ENCODE data around the gene PRF1. TPM values are rescaled to one million over a fixed set of nuclear protein-coding genes. Genes with fewer than 3 reads are reported as not detected.
A peak's percentile ranks its signal among the peaks of the same experiment; 100 is the strongest.

PRF1 gene
- total RNA-seq, 2 experiments from 2014 or later, result 21.8 to 28.6 TPM

DNA sequence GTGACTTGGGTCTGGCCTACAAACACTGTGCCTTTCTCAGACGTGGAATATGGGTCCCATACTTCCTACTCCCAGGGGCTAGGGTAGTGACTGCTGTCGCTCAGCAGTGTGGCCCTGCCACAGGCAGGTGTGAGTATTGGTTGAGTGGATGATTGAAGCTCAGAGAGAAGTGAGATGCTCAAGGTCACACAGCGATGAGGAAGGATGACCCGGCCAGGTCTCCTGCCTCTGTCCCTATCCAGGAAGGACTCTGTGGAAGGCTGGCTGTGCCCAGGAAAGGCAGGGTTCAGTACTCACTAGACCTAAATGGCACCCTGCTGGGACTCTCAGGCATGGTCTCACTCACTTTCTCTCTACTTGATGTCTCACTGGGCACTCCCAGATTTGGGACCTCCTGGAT is 2.8 kb downstream of the PRF1 start:
- Mint-ChIP-seq H3K4me3 (no peak overlapping the region), H3K36me3 (ENCODE audit: low read depth) (peaks cover 12% of the 10 kb centered on the region), H3K27ac (no peak overlapping the region), H3K9me3 (ENCODE audit: low read depth) (no peaks in the 10 kb centered on the region), H3K4me1 (peaks cover 23% of the 10 kb centered on the region), H3K27me3 (no peaks in the 10 kb centered on the region)
- ChIA-PET CTCF (no interaction called here), POLR2A (interaction anchor here (0.6 kb wide), 1 partner anchor 28 kb away, joined by 3 read pairs; no protein-coding TSS in a partner anchor)
- intact Hi-C loops (cut with DNase I, micrococcal nuclease), result no loop called here
- no peak for DNase-seq
- ATAC-seq, result no peak

DNA sequence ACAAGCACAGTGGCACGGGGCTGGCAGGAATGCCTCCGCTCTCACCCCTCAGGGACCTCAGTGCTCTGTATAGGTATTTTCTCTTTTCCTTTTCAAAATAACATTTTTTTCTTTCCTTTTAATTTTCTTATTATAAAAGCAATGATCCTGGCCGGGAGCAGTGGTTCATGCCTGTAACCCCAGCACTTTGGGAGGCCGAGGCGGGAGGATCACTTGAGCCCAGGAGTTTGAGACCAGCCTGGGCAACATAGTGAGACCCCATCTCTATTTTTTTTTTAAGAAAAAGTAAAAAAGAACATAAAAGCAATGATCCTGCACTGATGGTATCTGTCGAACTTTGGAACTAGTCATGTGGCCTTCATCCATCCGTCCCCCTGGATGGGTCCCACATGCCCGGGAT is 3.2 kb downstream of the PRF1 start:
- intact Hi-C loops (cut with DNase I, micrococcal nuclease), result no loop called here
- POLR2A ChIA-PET, result interaction anchor here (0.6 kb wide), 1 partner anchor 29 kb away, joined by 3 read pairs; no protein-coding TSS in a partner anchor
- peaks cover 25% of the 10 kb centered on the region for H3K4me1 Mint-ChIP-seq
- H3K4me3 Mint-ChIP-seq, result no peak overlapping the region
- no peak overlapping the region for H3K27ac Mint-ChIP-seq
- H3K27me3 Mint-ChIP-seq, result no peaks in the 10 kb centered on the region
- DNase-seq (no peak), ATAC-seq (no peak)
- peaks cover 12% of the 10 kb centered on the region for H3K36me3 Mint-ChIP-seq (ENCODE audit: low read depth)
- CTCF ChIA-PET, result no interaction called here
- H3K9me3 Mint-ChIP-seq (ENCODE audit: low read depth), result no peaks in the 10 kb centered on the region

DNA sequence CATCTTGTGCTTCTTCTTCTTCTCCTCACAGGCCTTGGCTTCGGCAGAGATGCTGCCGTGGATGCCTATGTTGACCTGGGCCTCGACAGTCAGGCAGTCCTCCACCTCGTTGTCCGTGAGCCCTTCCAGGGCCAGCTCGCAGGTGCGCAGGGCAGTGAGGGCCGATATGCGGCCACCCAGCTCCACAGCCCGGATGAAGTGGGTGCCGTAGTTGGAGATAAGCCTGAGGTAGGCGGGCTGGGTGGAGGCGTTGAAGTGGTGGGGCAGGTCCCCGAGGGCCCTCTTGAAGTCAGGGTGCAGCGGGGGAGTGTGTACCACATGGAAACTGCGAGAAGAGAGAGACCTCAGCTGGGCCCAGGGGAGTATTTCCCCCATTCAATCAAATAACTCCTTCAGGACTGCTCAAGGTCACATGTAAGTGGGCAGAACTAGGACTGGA is 3.7 kb downstream of the PRF1 start:
- H3K9me3 Mint-ChIP-seq (ENCODE audit: low read depth), result no peaks in the 10 kb centered on the region
- intact Hi-C loops (cut with DNase I, micrococcal nuclease), result no loop called here
- peaks cover 12% of the 10 kb centered on the region for H3K36me3 Mint-ChIP-seq (ENCODE audit: low read depth)
- peaks cover 25% of the 10 kb centered on the region for H3K4me1 Mint-ChIP-seq
- POLR2A ChIA-PET, result no interaction called here
- ATAC-seq (no peak), DNase-seq (no peak)
- H3K4me3 Mint-ChIP-seq, result no peak overlapping the region
- H3K27me3 Mint-ChIP-seq, result no peaks in the 10 kb centered on the region
- H3K27ac Mint-ChIP-seq, result no peak overlapping the region
- CTCF ChIA-PET, result no interaction called here

DNA sequence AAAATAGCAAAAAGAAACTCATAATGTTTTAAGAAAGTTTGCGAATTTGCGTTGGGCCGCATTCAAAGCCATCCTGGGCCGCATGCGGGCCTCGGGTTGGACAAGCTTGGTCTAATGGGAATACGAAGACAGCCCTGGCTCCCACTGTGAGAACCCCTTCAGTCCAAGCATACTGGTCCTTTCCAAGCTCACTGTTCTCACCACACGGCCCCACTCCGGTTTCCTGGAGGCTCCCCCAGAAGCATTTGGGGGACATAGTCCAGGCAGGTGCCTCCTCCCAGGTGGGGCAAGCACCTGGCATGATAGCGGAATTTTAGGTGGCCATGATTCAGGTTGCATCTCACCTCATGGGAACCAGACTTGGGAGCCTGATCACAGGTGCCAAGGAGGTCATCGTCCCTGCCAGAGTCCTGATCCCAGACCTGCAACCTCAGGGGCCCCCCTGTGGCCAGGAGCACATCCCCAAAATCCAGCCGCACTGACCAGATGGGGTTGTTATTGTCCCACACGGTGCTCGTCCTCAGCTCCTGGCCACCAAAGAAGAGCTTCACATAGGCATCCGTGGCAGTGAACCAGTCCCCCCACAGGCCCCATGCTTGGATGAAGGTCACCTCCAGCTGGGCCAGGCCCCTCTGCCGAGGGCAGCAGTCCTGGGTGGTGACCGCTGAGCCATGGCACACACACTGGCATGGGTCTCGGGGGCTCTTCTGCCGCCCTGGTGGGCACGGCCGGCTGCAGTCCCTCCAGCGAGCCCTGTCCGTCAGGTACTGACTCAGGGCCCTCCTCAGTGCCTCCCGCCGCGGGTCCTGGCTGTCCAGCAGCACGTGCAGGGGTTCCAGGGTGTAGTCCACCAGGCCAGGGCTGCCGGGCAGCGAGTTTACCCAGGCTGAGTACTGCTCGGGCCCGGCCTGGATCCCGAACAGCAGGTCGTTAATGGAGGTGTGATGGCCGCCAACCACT is 4.4 kb downstream of the PRF1 start:
- H3K4me3 Mint-ChIP-seq, result no peak overlapping the region
- CTCF ChIA-PET, result no interaction called here

DNA sequence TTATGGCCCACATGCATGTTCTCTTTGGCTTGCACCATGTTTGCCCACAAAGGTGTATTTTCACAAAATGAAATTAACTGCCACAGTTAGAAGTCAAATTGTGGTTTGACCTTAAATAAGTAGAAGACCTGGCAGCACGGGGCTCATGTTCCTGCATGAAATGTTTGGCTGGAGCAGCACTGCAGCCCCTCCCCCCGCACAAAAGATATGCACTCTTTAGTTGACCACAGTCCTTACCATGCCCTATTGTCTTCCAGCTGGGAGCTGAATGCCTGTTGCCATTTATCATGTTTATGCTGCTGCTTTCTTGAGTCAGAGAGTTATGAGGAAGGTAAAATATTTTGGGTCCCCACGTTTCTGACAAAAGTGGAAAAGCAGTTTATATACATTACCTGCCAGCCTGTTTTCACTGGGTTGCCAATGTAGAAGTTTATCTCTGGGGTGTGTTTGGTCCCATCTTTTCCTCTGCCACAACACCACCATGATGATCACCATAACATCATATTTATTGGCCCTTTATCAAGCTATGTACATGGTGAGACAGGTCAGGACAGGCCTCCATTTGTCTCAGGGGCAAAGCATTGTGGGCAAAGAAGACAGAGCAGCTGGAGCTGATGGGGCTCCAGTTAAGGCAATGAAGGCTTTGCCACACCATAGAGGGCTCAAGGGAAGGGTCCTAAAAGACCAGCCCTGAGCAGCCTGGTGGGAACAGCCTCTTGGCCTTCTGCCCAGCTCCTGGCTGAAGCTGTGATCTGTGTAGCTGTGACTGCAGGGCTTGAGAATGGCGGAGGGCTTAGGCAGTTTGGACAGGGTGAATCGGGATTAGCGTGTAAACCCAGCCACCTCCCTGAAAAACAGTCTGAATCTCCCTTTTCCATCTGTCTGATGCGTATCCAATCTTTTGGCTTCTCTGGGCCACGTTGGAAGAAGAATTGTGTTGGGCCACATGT is 5.4 kb downstream of the PRF1 start:
- intact Hi-C loops (cut with DNase I, micrococcal nuclease), result no loop called here
- no peak overlapping the region for H3K4me3 Mint-ChIP-seq
- H3K4me1 Mint-ChIP-seq, result peaks cover 8% of the 10 kb centered on the region
- H3K36me3 Mint-ChIP-seq (ENCODE audit: low read depth), result peaks cover 12% of the 10 kb centered on the region
- no peak for ATAC-seq
- ChIA-PET POLR2A (interaction anchor here (0.5 kb wide), 1 partner anchor 1676 kb away, joined by 3 read pairs; the partner anchor contains the start of gene DDIT4), CTCF (no interaction called here)
- H3K9me3 Mint-ChIP-seq (ENCODE audit: low read depth), result no peaks in the 10 kb centered on the region
- DNase-seq, result no peak
- no peak overlapping the region for H3K27ac Mint-ChIP-seq
- H3K27me3 Mint-ChIP-seq, result no peaks in the 10 kb centered on the region

More for the DNA sequence above, 4.4 kb downstream of the PRF1 start:
- Mint-ChIP-seq H3K36me3 (ENCODE audit: low read depth) (peaks cover 12% of the 10 kb centered on the region), H3K4me1 (peaks cover 18% of the 10 kb centered on the region), H3K27ac (no peak overlapping the region), H3K9me3 (ENCODE audit: low read depth) (no peaks in the 10 kb centered on the region), H3K27me3 (no peaks in the 10 kb centered on the region)
- intact Hi-C loops (cut with DNase I, micrococcal nuclease), result no loop called here
- POLR2A ChIA-PET, result no interaction called here
- no peak for DNase-seq
- no peak for ATAC-seq

DNA sequence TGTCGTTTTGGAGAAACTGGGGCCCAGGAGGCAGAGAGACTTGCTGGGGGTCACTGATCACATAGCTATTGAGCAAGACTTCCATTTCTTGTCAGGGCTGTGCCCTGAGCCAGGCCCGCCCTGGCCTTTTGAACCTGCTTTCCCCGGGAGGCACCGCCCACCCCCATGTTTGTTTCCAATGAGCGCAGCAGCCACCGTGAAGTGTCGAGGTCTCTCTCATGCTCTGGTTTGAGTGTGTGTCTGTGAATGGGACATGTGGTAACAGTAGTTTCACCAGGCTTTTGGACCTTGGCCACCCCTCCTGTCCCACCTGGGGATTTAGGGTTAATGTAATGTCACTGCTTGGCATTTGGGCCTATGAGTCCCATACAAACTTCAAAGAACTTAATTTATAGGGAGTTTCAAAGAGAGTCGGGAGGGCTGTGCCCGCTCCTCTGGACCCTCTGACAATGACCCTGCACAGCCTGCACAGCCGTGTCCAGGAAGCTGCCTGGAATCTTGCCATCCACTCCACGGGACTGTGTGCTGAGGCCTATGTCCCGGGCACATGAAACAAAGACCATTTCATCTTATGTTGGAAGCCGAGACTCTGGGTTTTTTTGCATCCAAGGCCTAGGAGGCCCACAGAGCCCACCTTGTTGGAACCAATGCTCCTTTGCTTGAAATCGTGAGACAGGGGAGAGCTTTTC is 6.3 kb downstream of the PRF1 start:
- DNase-seq (no peak), ATAC-seq (no peak)
- Mint-ChIP-seq H3K4me1 (peaks cover 5% of the 10 kb centered on the region), H3K4me3 (no peak overlapping the region), H3K27ac (no peak overlapping the region), H3K36me3 (ENCODE audit: low read depth) (peaks cover 12% of the 10 kb centered on the region), H3K27me3 (no peaks in the 10 kb centered on the region), H3K9me3 (ENCODE audit: low read depth) (no peaks in the 10 kb centered on the region)
- intact Hi-C loops (cut with DNase I, micrococcal nuclease), result no loop called here
- POLR2A ChIA-PET, result no interaction called here
- CTCF ChIA-PET, result interaction anchor here (0.6 kb wide), 1 partner anchor 1382 kb away, joined by 4 read pairs; no protein-coding TSS in a partner anchor

DNA sequence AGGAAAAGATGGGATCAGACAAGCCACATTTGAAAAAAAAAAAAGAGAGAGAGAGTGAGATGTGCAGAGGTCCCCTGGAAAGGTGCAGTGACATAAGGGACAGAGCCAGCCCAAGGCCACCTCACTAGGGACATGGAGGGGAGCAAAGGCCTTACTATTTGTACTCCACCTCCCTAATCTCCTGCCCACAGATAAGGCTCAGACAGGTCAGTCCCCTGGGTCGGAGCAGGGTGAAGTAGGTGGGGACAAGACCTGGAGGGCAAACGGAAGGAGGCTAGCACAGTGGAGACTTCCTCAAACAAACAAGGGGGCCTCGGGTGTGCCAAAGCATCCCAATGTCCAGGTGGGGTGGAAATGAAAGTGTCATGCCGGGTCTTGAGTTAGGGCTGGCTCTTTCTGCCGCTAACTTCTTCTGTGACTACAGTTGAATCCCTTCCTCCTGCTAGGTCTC is 7.0 kb downstream of the PRF1 start:
- DNase-seq (no peak), ATAC-seq (no peak)
- intact Hi-C loops (cut with DNase I, micrococcal nuclease), result no loop called here
- H3K4me1 Mint-ChIP-seq, result peaks cover 2% of the 10 kb centered on the region
- peaks cover 12% of the 10 kb centered on the region for H3K36me3 Mint-ChIP-seq (ENCODE audit: low read depth)
- H3K9me3 Mint-ChIP-seq (ENCODE audit: low read depth), result no peaks in the 10 kb centered on the region
- H3K27me3 Mint-ChIP-seq, result peaks cover 3% of the 10 kb centered on the region
- no peak overlapping the region for H3K4me3 Mint-ChIP-seq
- POLR2A ChIA-PET, result no interaction called here
- no peak overlapping the region for H3K27ac Mint-ChIP-seq
- CTCF ChIA-PET, result no interaction called here

DNA sequence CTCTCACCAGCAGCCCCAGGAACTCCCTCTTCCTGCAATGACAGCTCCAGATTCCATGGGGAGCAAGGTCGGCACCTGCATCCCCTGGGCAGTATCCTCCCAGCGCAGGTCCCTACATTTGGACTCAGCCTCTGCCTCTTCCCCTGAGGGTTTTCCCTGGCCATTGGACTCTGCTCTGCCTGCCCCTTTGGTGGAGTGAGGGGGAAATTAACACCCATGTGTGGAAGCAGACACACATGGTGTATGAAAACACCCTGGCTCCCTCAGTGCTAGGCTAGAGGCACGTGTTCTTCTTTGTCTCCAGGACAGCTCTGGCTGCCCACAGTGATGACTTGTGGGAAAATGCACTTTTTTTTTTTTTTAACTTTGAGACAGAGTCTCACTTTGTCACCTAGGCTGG is 8.4 kb downstream of the PRF1 start:
- H3K27ac Mint-ChIP-seq, result no peak overlapping the region
- intact Hi-C loops (cut with DNase I, micrococcal nuclease), result no loop called here
- peaks cover 6% of the 10 kb centered on the region for H3K27me3 Mint-ChIP-seq
- ATAC-seq, result peak; percentile 22
- POLR2A ChIA-PET, result interaction anchor here (0.6 kb wide), 1 partner anchor 1412 kb away, joined by 5 read pairs; no protein-coding TSS in a partner anchor
- H3K4me1 Mint-ChIP-seq, result peaks cover 2% of the 10 kb centered on the region
- CTCF ChIA-PET, result interaction anchor here (0.5 to 1.3 kb wide), 4 partner anchors 9 to 1245 kb away, joined by 3 to 5 read pairs (median 3); partner anchors contain the start of gene PRF1
- H3K36me3 Mint-ChIP-seq (ENCODE audit: low read depth), result peaks cover 10% of the 10 kb centered on the region
- H3K4me3 Mint-ChIP-seq, result no peak overlapping the region
- H3K9me3 Mint-ChIP-seq (ENCODE audit: low read depth), result no peaks in the 10 kb centered on the region
- no peak for DNase-seq

DNA sequence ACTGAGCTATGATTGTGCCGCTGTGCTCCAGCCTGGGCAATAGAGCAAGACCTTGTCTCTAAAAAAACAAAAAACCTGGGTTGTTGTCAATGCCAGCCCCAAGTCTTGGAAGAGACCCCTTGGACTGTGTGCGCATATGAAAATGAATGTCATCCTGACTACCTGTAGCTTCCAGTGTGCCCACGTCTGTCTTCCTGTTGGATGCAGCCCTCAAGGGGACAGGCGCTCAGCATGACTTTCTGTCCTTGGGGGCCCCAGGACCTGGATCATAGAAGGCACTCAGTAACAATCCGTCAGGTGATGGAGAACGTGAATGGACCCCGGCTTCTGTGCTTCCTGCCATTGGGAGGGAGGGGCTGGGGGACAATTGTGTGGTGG is 9.0 kb downstream of the PRF1 start:
- POLR2A ChIA-PET, result no interaction called here
- ATAC-seq (no peak), DNase-seq (no peak)
- H3K27ac Mint-ChIP-seq, result no peak overlapping the region
- H3K27me3 Mint-ChIP-seq, result peaks cover 8% of the 10 kb centered on the region
- no peaks in the 10 kb centered on the region for H3K9me3 Mint-ChIP-seq (ENCODE audit: low read depth)
- H3K4me3 Mint-ChIP-seq, result no peak overlapping the region
- peaks cover 2% of the 10 kb centered on the region for H3K4me1 Mint-ChIP-seq
- CTCF ChIA-PET, result interaction anchor here (0.7 to 1.3 kb wide), 3 partner anchors 9 to 615 kb away, joined by 3 to 5 read pairs (median 3); partner anchors contain the start of gene PRF1
- peaks cover 6% of the 10 kb centered on the region for H3K36me3 Mint-ChIP-seq (ENCODE audit: low read depth)
- intact Hi-C loops (cut with DNase I, micrococcal nuclease), result no loop called here

DNA sequence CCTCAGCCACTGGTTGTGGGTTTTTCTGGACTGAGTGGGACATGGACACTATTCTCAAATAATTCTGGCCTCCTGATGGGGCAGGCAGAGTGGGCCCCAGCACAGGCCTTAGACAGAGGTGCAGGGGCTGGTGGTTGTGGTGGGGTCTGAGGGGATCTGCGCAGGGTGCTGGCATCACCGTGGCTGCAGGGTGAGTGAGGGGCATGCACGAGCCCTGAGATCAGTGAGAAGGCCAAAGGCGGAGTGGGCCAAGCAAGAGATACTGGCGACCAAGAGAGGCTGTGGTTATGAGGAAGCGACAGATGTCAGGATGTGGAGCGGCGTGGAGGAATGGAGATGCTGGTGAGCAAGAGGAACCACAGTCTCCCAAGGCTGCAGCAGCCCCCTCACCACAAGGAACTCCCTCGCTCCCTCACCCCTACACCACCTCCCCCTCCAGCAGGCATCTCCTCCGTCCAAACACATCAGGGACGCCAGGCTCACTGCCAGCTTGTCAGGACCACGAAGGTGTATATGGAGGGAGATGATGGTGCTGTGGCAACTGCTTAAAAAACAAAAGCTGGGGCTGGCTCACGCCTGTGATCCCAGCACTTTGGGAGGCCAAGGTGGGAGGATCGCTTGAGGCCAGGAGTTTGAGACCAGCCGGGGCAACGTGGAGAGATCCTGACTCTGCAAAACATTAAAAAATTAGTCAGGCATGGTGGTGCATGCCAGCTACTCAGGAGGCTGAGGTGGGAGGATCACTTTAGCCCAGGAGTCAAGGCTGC is 9.6 kb downstream of the PRF1 start:
- no peak for ATAC-seq
- no peak overlapping the region for H3K27ac Mint-ChIP-seq
- no peak for DNase-seq
- H3K4me1 Mint-ChIP-seq, result peaks cover 6% of the 10 kb centered on the region
- peaks cover 5% of the 10 kb centered on the region for H3K36me3 Mint-ChIP-seq (ENCODE audit: low read depth)
- intact Hi-C loops (cut with DNase I, micrococcal nuclease), result no loop called here
- peaks cover 8% of the 10 kb centered on the region for H3K27me3 Mint-ChIP-seq
- POLR2A ChIA-PET, result no interaction called here
- CTCF ChIA-PET, result interaction anchor here (0.5 to 2.0 kb wide), 5 partner anchors 9 to 616 kb away, joined by 3 to 5 read pairs (median 3); partner anchors contain the start of gene PRF1
- H3K4me3 Mint-ChIP-seq, result no peak overlapping the region
- H3K9me3 Mint-ChIP-seq (ENCODE audit: low read depth), result no peaks in the 10 kb centered on the region
